ENCODE results near the gene CYP26C1. TPM values are rescaled to one million over a fixed set of nuclear protein-coding genes. Genes with fewer than 3 reads are reported as not detected.

The CYP26C1 gene
- polyA plus RNA-seq, 1 donor from 2014 or later, result not detected

GRCh38 chr10:93095225-93095624 is 34.6 kb downstream of the CYP26C1 start:
- H3K4me2 ChIP-seq (ENCODE audit: low read length), result no peak overlapping the region
- H3K27ac ChIP-seq (ENCODE audit: low read length), result no peak overlapping the region
- no peak overlapping the region for H2AFZ ChIP-seq (ENCODE audit: low read depth, low read length)
- TF ChIP-seq TAF1 (IDR thresholded peaks at IDR 0.05; ENCODE audit: low read depth), result no peak
- no peak for TF ChIP-seq SMC3 (conservative IDR thresholded peaks at IDR 0.05; ENCODE audit: poor library complexity)
- no peak for TF ChIP-seq EP300 (conservative IDR thresholded peaks at IDR 0.05; ENCODE audit: poor library complexity, severe bottlenecking)
- TF ChIP-seq MXI1 (conservative IDR thresholded peaks at IDR 0.05; ENCODE audit: poor library complexity, severe bottlenecking), result no peak
- no peak for TF ChIP-seq EZH2 (IDR thresholded peaks at IDR 0.05; ENCODE audit: borderline replicate concordance, insufficient read depth, low read length, poor library complexity, severe bottlenecking)
- no peak for TF ChIP-seq RAD21 (conservative IDR thresholded peaks at IDR 0.05)
- H4K20me1 ChIP-seq (ENCODE audit: insufficient read depth), result no peaks in the 10 kb centered on the region
- H3K36me3 ChIP-seq (ENCODE audit: insufficient read depth, low read length), result no peaks in the 10 kb centered on the region
- H3K9ac ChIP-seq (ENCODE audit: low read length), result no peak overlapping the region
- no peaks in the 10 kb centered on the region for H3K27me3 ChIP-seq (ENCODE audit: insufficient read depth, low read depth, low read length)
- H3K9me3 ChIP-seq (ENCODE audit: low read length), result no peaks in the 10 kb centered on the region
- no peaks in the 10 kb centered on the region for H3K9me2 ChIP-seq (ENCODE audit: insufficient read depth, low read length)
- H3F3A ChIP-seq (ENCODE audit: insufficient read depth, low read length, poor library complexity, severe bottlenecking), result no peaks in the 10 kb centered on the region
- no peak overlapping the region for H3K4me3 ChIP-seq (ENCODE audit: low read length)
- no peaks in the 10 kb centered on the region for H3K79me2 ChIP-seq (replicated peaks; ENCODE audit: insufficient read depth, low read length)

- Histone ChIP-seq H3F3A (ENCODE audit: insufficient read depth, low read length, poor library complexity, severe bottlenecking) (no peaks in the 10 kb centered on the region), H3K9me3 (ENCODE audit: low read length) (no peaks in the 10 kb centered on the region), H3K36me3 (ENCODE audit: insufficient read depth, low read length) (no peaks in the 10 kb centered on the region), H4K20me1 (ENCODE audit: insufficient read depth) (no peaks in the 10 kb centered on the region), H3K27ac (ENCODE audit: low read length) (no peak overlapping the region), H3K9ac (ENCODE audit: low read length) (no peak overlapping the region), H3K27me3 (ENCODE audit: insufficient read depth, low read depth, low read length) (no peaks in the 10 kb centered on the region), H3K4me2 (ENCODE audit: low read length) (no peak overlapping the region), H3K9me2 (ENCODE audit: insufficient read depth, low read length) (no peaks in the 10 kb centered on the region), H2AFZ (ENCODE audit: low read depth, low read length) (no peak overlapping the region), H3K4me3 (ENCODE audit: low read length) (no peak overlapping the region), H3K79me2 (replicated peaks; ENCODE audit: insufficient read depth, low read length) (no peaks in the 10 kb centered on the region)
- TF ChIP-seq EZH2 (IDR thresholded peaks at IDR 0.05; ENCODE audit: borderline replicate concordance, insufficient read depth, low read length, poor library complexity, severe bottlenecking) (no peak), MXI1 (conservative IDR thresholded peaks at IDR 0.05; ENCODE audit: poor library complexity, severe bottlenecking) (no peak), SMC3 (conservative IDR thresholded peaks at IDR 0.05; ENCODE audit: poor library complexity) (no peak), POLR2AphosphoS5 (IDR thresholded peaks at IDR 0.05) (no peak), REST (IDR thresholded peaks at IDR 0.05; ENCODE audit: borderline replicate concordance) (no peak), CTCF (IDR thresholded peaks at IDR 0.05; ENCODE audit: poor library complexity, severe bottlenecking) (no peak), RAD21 (conservative IDR thresholded peaks at IDR 0.05) (no peak), TAF1 (IDR thresholded peaks at IDR 0.05; ENCODE audit: low read depth) (no peak), EP300 (conservative IDR thresholded peaks at IDR 0.05; ENCODE audit: poor library complexity, severe bottlenecking) (no peak)
Observed at GRCh38 chr10:93096901-93097300, 36.3 kb downstream of the CYP26C1 start.

Data from neural cell (in vitro differentiated cells).